ENCODE results near the gene DNAJC11. TPM values are rescaled to one million over a fixed set of nuclear protein-coding genes. Genes with fewer than 3 reads are reported as not detected.

The DNAJC11 gene
- polyA plus RNA-seq, 1 of the 3 experiments (the other 2 are of a cell fraction), result 38.2 TPM

- Histone ChIP-seq H3K4me1 (ENCODE audit: control insufficient read depth in 1 of 2, insufficient read depth in 2 of 2, low read depth in 1 of 2, low read length in 1 of 2) (peaks cover 0 to 9% of the 10 kb centered on the region in 2 experiments; a peak in 1 of 4 replicates), H3K27me3 (ENCODE audit: insufficient read depth) (no peaks in the 10 kb centered on the region), H2AFZ (ENCODE audit: low read depth) (no peak overlapping the region), H3K4me2 (no peak overlapping the region), H3K36me3 (replicated peaks in 1 of 2; ENCODE audit: control insufficient read depth in 1 of 2, insufficient read depth in 2 of 2, low read length in 1 of 2) (no peaks in the 10 kb centered on the region), H3K27ac (ENCODE audit: low read depth in 2 of 2, low read length in 1 of 2) (no peak overlapping the region), H3K9me2 (no peaks in the 10 kb centered on the region), H3F3A (replicated peaks; ENCODE audit: insufficient read depth) (peaks cover 19% of the 10 kb centered on the region), H3K9me3 (no peaks in the 10 kb centered on the region), H3K9ac (no peak overlapping the region), H4K20me1 (ENCODE audit: insufficient read depth) (no peaks in the 10 kb centered on the region), H3K4me3 (ENCODE audit: low read depth in 2 of 2, low read length in 1 of 2) (no peak overlapping the region), H3K79me2 (ENCODE audit: insufficient read depth) (no peaks in the 10 kb centered on the region)
- ChIA-PET POLR2A (no interaction called here), CTCF (interaction anchor here (1.0 kb wide), 1 partner anchor 56 kb away, joined by 3 read pairs; no protein-coding TSS in a partner anchor)
- no peak for DNase-seq
- 83% methylated on average over 30 of the region's 30 CpGs for WGBS (ENCODE audit: low lambda C conversion rate)
- TF ChIP-seq MEF2A (IDR thresholded peaks at IDR 0.05; ENCODE audit: borderline replicate concordance, low read depth), result no peak
- no peak for TF ChIP-seq RCOR1 (IDR thresholded peaks at IDR 0.05; ENCODE audit: low read length)
- no peak for TF ChIP-seq MXI1 (IDR thresholded peaks at IDR 0.05; ENCODE audit: low read depth, low read length)
- no peak for TF ChIP-seq MAX (IDR thresholded peaks at IDR 0.05; ENCODE audit: low read depth)
- no peak for TF ChIP-seq RXRA (IDR thresholded peaks at IDR 0.05; ENCODE audit: borderline replicate concordance, low read depth)
- no peak for TF ChIP-seq POLR2AphosphoS5 (IDR thresholded peaks at IDR 0.05; ENCODE audit: low read depth, low read length)
- no peak for TF ChIP-seq TAF1 (IDR thresholded peaks at IDR 0.05; ENCODE audit: borderline replicate concordance, low read depth, low read length)
- no peak for TF ChIP-seq GABPA (IDR thresholded peaks at IDR 0.05; ENCODE audit: low read depth)
- TF ChIP-seq GATA2 (CRISPR knock-in tag; IDR thresholded peaks at IDR 0.05), result no peak
- TF ChIP-seq FOXM1 (IDR thresholded peaks at IDR 0.05; ENCODE audit: low read depth), result no peak
- TF ChIP-seq CHD2 (IDR thresholded peaks at IDR 0.05; ENCODE audit: low read length, partially characterized antibody), result no peak
- TF ChIP-seq TCF12 (IDR thresholded peaks at IDR 0.05), result no peak
These were observed 37.5 kb upstream of the DNAJC11 start for GRCh38 chr1:6738987-6739676.

GRCh38 chr1:6732942-6733341 lies 31.3 kb upstream of the DNAJC11 start:
- WGBS (ENCODE audit: low lambda C conversion rate), result 84% methylated on average over 5 of the region's 5 CpGs
- Histone ChIP-seq H3K9me2 (no peaks in the 10 kb centered on the region), H4K20me1 (ENCODE audit: insufficient read depth) (no peaks in the 10 kb centered on the region), H3K4me2 (no peak overlapping the region), H3F3A (replicated peaks; ENCODE audit: insufficient read depth) (no peaks in the 10 kb centered on the region), H3K36me3 (replicated peaks in 1 of 2; ENCODE audit: control insufficient read depth in 1 of 2, insufficient read depth in 2 of 2, low read length in 1 of 2) (no peaks in the 10 kb centered on the region), H3K27me3 (ENCODE audit: insufficient read depth) (no peaks in the 10 kb centered on the region), H3K9me3 (no peaks in the 10 kb centered on the region), H3K9ac (no peak overlapping the region), H3K4me3 (ENCODE audit: low read depth in 2 of 2, low read length in 1 of 2) (no peak overlapping the region), H3K4me1 (ENCODE audit: control insufficient read depth in 1 of 2, insufficient read depth in 2 of 2, low read depth in 1 of 2, low read length in 1 of 2) (peaks cover 0 to 2% of the 10 kb centered on the region in 2 experiments; a peak in 1 of 4 replicates), H3K27ac (ENCODE audit: low read depth in 2 of 2, low read length in 1 of 2) (no peak overlapping the region), H2AFZ (ENCODE audit: low read depth) (no peak overlapping the region), H3K79me2 (ENCODE audit: insufficient read depth) (no peaks in the 10 kb centered on the region)
- no peak for TF ChIP-seq FOSL2 (IDR thresholded peaks at IDR 0.05; ENCODE audit: borderline replicate concordance, low read depth)
- TF ChIP-seq POLR2AphosphoS5 (IDR thresholded peaks at IDR 0.05; ENCODE audit: low read depth, low read length), result no peak
- no peak for TF ChIP-seq EZH2phosphoT487 (IDR thresholded peaks at IDR 0.05; ENCODE audit: borderline replicate concordance, low read depth)
- CTCF ChIA-PET, result interaction anchor here (0.6 to 1.7 kb wide), 3 partner anchors 14 to 475 kb away, joined by 3 to 10 read pairs (median 4); no protein-coding TSS in a partner anchor
- no peak for DNase-seq
- POLR2A ChIA-PET, result no interaction called here

All from SK-N-SH (cell line).